CD4-positive, alpha-beta T cell treated with Interleukin-6 for 4 hours (primary cell): ENCODE results near the gene DAPK1.

Experiments
- DNase-seq: peaks from one replicate; pipeline ENCODE4 v3.0.0-alpha.2; 2020; ENCODE audit warnings: mixed read lengths

DAPK1 gene

DNA sequence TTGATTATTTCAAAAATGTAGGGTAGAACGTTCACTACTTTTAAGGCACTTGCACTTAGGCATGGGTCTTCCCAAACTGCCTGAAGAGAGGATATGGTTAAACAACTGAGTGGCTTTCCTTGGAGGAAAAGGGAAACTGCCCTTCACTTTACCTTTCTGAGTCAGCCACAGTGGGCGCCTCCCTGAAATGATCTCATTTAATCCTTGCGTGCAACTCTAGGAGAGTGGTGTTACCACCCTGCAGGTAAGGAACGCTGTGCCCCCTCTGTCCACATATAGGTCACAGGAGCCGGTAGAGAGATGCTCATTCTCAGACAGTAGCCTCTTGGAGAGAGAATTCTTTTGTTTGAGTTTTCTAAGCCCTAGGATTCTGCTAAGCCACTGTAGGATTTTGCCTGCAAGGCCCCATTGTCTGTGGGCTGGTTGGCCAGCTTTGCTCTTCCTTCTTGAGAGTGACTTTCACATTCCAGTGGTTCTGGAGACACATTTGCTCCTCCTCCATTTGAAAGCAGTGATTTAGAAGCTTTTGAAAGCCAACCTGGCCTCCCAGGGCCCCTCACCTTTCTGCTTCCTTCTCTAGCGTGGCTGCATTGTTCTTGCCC, 118.0 kb downstream of the DAPK1 start:
- DNase-seq, result no peak

DNA sequence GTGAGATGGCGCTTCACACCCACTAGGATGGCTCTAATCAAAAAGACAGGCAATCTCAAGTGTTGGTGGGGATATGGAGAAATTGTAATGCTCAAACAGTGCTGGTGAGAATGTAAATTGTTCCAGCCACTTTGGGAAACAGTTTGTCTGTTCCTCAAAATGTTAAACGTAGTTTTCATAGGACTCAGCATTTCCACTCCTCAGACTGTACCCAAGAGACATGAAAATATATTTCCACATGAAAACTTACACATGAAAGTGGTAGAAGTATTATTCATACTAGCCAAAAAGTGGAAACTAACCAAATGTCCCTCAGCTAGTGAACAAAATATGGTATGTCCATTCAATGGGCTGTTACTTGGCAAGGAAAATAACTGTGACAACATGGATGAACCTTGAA, 120.6 kb downstream of the DAPK1 start:
- no peak for DNase-seq

DNA sequence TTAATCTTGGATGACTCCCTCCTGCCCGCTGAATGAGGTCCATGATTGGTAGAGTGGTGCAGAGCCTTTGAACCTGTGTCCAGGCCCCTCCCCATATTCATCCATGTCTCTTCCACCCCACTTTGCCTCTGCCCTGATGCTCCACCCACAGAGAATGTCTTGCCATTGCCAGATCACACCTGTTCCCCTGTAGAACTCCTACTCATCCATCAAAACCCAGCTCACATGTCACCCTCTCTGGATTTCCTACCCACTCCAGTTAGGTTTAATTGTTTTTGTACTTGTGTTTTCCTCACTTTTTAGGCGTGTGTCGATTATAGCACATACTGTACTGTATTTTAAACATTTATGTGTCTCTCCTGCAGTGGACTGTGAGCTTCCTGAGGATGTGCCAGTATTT, 121.3 kb downstream of the DAPK1 start:
- no peak for DNase-seq

DNA sequence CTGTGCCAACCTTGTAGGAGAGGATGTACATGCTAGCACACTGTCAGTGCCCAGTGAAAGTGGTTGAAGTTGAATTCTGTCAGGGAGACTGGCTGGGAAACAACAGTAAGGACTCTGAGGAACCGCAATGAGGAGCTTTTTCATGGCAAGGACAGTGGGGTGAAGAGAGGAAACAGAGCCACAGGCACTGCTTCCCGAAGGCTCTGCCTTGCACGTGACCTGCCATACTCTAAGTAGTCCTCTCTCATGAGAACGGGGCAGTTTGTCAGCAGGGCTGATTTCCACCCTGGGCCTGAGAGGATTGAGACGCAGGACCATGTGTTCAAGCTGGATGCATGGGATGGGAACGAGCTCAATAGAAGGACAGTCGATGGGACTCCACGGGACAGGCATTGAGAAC, 121.7 kb downstream of the DAPK1 start:
- no peak for DNase-seq

DNA sequence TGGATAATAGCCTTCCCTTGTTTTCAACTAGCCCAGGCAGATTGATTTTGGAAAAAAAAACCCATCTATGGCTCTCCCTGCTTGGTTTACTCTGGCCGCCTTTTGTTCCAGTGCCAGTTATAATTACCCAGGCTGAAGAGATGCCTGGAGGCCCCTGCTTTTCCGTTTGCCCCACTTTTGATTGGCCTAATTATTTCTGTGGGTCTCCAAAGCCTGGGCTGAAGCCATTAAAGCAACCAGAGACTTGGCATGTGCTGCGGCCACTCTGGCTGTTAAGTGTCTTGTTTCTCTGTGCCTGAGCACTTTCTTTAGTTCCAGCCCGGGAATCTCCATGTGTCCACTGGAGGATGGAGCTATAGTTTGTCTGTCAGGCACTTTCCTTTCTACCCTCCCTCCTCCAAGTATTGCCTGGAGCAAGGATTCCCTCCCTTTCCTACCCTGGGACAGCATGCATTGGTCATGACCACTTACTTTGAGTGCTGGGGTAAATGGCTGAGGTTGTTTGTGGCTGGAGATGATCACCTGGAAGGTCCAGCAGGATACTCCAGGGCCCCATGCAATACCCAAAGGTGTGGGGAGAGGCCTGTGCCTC, 123.2 kb downstream of the DAPK1 start:
- DNase-seq, result no peak

DNA sequence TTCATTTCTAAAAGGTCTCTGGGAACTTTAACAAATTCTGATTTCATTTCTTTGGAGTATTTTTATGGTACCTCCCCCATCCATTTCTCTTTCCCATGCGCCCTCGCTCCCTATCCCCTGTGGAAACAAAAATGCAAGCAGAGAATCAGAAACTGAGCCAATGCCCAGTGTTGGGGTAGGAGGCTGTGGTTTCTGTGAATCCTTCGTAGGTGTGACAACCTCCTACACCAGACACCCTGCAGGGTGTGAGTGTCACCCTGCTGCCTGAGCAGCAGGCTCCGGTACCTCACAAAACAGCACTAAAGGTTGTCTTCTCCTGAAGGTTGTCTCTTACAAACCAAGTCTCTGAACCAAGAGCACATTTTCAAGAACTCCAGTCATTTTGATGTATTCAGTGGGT, 124.4 kb downstream of the DAPK1 start:
- no peak for DNase-seq

DNA sequence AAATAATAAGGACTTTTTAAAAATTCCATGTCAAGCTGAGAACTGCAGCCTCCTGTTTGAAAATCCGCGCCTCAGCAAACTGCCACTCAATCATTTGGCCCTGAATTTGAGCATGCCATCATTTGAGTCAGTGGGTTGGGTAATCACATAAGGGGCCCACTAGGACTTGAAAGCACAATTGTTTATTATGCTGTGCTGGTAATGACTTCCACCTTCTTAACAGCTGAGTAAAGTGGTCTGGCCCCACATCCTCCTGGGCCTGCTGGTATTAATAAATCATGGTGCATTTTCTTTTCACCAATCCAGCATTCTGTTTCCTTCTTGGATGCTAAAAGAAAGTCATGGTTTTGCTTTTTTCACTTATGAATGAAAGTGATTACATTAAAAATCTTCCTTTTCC, 125.3 kb downstream of the DAPK1 start:
- DNase-seq, result no peak

DNA sequence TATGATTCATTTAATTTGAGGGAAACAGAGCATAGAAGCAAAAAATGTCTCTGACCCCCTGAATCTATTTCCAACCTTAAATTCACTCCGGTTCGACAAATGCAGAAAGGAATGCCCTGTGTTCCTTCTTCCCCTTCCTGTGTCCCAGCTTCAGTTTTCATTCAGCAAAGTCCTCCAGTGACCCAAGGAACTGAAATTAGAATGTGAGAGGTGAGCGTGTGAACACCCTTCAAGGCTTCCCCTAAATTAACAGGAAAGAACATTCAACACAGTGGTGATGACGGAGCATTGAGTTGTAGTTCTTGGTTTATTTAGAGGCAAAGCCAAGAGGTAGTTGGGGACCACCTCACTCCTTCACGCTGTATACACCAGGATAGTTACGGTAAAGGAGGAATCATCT, 130.7 kb downstream of the DAPK1 start:
- DNase-seq, result no peak

DNA sequence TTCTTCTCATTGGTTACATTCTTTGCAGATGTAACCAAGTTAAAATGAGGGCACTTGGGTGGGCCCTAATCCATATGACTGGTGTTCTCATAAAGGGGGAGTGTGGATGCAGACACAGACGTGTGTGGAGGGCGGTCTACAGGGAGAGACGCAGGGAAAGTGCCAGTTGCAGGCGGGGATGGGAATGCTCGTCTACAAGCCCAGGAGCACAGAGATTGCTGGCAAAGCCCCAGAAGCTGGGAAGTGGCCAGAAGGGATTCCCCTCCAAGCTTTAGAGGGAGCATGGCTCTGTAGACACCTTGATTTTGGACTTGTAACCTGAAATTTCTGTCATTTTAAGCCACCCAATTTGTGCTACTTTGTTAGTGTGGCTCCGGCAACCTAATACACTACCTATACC, 131.4 kb downstream of the DAPK1 start:
- DNase-seq, result no peak

DNA sequence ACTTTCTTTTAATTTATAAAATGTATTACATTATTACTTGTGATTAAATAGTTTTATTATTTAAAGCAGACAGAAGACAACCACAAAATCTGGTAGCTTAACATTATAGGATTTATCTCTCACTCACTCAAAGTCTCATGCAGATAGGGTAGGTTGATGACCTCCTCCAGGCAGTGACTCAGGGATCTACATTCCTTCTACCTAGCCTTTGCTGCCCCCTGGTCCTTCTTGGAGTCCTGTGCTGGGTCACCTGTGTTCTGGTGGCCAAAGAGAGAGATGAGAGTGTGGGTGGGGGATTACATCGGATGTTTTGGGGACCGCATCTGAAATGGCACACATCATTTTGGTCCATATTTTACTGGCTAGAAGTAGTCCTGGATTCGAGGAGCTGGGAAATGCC, 132.6 kb downstream of the DAPK1 start:
- DNase-seq, result no peak

DNA sequence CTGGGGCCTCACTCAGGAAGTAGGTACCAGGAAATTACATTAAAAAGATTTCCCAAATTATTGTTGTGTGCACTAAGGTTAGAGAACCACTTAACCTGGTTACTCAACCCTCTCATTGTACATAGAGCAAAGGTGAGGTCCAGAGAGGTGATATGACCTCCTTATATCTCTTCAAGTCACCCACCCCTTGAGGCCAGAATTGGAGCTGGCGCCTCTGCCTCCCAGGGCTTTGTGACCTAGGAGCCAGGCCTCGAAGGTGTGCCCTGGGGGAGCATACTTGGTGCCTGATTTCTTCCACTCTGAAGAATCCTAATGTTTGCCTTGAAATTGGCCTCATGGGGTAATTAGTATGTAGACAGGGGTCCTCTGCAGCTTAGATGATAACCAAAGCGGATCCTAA, 133.2 kb downstream of the DAPK1 start:
- no peak for DNase-seq

DNA sequence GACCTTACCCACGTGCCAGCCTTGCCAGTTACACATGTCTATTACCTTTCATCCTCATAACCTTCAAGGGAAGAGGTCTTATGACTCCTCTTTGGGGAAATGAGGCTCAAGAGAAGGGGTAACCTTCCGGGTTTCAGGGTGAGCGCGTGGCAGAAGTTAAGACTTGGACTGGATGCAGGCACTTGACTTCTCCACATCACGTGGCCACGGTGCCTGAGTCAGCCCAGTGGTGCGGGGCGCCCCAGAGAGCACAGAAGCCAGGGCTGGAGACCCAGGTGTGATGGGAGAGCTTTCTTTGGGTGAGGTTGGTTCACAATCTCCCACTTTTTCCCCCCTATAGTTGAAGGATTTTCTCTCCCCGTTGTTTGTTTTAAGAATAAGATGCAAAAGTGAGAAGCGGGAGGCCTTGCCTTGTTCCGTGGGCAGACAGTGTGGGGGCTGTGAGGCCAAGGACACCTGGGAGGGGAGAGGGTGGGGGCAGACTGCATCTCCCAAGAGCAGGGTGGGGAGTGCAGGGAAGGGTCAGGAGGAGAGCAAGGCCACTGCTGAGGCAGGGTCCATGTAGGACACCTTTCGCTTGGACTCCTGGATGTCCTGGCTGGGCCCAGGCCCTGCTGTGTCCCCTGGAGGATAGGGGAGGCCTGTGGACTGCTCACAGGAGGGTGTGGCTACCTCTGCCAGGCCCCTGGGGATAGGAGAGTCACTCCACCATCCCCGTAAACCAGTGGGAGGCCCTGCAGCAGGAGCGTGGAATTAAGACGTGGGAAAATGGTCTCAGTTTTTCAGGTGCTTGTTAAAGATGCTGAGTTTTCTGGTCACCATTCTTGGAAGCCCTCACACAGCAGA, 138.2 kb downstream of the DAPK1 start:
- DNase-seq, result no peak

DNA sequence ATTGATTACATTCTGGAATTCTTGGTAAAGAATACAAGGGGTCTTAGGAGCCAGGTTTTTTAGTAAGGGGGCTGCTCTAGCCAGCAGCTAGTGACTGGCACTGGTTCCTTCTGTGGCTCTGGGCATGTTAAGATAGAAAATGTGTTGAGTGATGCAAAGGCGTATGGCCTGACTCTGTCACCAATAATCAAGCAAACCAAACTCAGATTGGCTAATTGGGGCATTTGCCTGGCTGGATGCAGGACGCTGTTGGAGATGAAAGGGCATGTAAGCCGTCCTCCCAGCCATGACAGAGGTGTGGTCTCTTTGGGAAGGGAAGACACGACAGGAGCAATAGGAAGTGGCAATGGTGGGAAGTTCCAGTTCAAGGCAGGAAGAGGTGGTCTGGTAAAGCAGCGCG, 140.6 kb downstream of the DAPK1 start:
- DNase-seq, result no peak

DNA sequence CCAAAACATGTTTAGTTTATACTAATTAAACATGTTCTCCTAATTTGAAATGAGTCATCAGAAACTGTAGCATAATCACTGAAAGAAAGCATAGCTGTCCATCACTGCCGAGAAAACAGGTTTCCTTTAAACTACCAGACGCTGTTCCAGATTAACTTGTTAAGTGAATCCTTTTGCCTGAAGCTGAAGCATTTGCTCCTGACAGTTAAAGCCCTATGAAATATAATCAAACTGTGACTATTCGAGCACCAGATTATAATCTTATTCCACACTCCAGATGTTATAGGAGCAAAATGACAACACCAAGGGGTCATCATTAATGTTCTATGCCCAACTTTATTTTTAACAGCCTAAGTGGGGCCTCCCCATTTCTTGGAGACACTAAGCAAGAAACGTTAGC, 142.3 kb downstream of the DAPK1 start:
- no peak for DNase-seq

DNA sequence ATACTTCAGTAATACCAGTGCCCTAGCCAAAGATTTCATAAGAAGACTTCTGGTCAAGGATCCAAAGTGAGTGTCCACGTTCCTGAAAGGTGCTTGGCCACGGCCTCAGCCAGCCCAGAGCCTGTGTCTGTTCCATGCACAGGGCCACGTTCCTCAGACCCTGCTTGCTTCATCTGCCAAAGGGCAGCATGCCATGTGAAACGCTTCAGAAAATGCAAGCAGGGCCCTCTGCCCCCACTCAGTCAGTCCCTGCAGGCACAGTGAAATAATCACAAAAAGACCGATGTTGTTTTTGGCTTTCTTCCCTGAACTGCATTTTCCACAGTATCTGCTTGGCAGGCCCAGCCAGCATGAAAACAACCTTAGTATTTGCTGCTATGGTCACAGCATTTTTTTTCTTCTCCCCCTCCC, 142.7 kb downstream of the DAPK1 start:
- no peak for DNase-seq

DNA sequence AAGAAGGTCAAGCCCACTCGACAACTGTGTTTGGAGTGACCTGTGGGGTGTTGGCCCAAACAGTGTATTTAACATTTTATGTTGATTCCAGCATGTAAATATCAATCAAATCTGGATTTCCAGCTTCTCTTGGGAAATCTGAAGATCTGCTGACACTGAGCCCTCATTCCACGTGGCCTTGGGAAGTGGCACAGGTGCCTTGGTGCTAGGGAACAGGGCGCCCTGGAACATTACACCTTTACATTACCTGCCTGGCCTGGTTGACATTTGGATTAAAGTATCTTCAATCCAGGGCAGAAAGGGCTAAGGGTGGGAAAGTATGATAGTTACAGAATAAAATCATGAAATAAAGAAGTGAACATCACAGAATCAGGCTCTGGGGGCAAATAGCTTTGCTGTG, 143.4 kb downstream of the DAPK1 start:
- DNase-seq, result no peak

DNA sequence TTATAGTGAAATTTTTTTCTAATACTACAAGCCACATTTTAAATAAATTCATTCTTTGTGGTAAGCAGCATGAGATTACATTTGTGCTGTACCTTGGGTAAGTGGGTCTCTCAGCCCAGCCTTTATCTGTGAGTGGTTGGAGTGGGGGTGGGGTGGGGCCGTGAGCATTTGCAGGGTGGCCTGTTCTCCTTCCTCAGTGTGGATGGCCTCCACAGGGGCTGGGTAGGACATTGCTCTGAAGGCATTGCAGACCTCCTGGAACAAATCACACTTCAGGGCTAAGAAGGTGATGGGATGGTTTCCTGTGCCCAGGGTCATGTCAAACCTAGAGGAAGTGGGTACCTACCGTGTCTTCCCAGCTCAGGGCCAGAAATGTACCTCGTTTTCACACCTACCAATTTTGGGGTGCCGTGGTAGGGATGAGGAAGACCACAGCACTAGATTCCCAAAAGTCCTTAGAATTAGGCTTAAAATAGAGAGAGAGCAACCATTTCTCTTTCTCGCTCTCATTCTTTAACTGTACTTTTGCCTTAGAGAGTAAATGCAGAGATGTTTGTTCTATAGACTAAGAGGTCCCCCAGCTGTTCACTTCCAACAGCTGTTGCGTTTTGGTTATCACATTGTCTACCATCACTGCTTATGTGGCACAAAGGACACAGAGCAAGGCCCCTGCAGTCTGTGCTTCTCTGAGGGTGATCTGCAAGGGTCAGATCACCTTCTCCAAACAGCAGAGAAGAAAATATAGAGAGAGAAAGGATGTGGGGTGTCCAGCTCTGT, 144.9 kb downstream of the DAPK1 start:
- no peak for DNase-seq

DNA sequence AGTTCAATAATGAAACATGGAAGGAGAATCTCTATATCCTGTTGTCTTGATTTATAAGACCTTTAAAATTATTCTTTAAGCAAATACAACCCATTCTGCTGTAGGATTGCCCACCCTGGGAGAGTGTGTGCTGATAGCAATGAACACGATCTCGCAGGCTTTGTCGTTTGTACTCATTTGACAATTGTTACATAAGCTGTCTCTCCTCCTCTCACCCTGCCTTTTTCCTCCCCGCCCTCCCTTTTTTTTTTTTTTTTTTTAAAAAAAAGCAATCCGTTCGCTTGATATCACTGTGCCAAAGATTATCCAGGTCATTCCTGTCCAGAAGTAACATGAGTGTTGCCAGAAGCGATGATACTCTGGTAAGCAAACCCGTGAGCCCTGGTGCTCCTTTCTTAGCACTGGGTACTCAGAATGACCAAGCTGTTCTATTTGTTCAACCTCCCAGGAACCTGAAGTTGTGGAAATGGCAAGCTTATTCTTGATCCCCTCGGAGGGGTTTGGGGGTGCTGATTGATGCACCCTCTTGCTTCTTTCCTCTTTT, 145.5 kb downstream of the DAPK1 start:
- no peak for DNase-seq

DNA sequence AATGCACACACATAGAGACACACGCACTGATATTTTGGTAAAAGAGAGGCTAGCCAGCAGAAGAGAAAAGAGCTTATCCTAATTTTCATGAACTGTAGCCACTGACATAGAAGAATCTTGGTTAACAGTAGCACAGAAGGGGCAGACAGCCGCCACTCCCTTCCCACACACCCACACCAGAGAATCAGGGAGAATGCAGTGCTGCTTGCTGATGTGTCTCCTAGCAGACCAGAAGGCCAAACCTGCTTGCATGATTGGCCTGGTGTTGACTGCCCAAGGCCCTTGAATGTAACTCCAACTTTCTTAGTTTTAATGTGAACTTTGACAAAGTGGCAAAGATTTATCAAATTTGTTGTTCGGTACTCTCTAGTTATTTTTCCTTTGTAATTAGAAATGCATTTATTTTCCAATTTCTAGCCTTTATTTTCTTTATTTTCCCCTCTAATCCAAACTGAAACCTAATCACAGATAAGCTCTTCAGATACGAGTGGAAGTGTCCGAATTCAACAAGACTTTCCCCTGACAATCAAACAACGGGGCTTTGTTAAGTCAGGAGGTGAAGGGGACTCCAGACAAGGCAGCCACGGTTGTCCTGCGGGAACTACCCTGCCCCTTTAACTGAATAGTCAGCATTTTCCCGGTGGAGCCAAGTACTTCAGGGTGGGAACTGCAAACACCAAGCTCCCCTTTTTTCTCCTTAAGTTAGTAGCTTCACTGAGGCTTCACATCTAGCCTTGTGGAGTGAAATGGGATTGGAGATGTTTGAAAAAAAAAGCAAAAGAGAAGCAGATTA, 146.3 kb downstream of the DAPK1 start:
- no peak for DNase-seq

DNA sequence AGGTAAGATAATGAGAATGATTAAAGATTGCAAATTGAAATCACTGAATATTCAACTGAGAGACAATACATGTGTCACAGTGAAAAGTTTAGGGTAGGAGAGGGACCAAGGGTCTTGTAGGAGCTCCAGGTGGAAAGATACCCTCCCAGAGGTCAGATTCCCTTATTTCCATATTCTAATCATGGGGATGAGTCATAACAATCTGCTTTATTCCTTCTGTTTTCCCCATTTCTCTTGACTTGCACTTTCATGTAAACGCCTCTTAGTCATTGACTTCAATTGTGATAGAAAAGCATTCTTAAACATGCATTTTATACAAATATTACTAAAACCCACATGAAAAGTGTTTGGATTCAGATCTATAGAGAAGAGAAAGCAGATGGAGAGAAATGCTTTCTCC, 147.0 kb downstream of the DAPK1 start:
- DNase-seq, result no peak

DNA sequence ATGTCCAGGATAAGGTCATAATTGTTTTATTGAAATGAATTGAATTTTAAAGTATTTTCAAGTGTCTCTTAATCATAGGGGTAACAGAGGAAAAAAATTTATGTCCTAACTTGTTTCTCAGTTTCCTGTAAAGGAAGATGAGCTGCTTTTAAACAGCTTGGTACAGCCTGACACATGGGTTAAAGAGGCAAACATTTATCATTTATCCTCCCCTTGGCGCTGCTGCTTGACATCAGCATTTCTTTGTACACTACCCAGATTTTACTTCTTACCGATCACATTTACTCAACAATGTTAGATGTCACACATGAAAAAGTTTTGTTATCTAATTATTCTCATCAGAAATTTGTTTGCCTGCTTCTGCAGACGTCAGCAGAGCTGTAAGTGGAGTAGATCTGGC, 148.9 kb downstream of the DAPK1 start:
- no peak for DNase-seq

DNA sequence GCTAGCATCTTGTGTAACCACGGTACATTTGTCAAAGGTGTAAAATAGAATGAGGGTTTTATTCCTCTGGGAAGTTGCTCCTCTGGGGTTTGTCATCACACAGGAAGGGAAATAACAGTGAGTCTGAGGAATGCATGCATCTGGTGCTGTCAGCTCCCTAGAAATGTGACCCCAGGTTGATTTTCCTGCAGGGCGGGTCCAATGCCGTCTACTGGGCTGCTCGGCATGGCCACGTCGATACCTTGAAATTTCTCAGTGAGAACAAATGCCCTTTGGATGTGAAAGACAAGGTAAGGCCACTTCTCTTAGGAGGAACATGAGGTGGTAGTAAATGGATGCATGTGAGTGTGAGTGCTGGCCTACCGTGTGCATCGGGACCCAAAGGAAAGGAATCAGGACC, 149.4 kb downstream of the DAPK1 start:
- no peak for DNase-seq

DNA sequence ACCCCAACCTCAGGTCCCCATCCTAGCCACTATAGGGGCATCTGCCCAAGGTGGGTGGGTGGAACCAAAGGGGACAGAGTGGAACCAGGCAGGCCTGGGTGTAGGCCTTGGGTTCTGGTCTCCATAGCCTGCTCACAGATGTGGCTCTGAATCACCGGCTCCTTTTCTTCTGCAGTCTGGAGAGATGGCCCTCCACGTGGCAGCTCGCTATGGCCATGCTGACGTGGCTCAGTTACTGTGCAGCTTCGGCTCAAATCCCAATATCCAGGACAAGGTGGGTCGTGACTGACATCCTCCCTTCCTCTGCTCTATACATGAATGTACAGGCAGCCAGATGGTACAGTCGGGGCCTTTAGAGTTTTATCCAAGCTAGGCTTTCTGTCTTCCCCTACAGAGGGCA, 150.9 kb downstream of the DAPK1 start:
- DNase-seq, result no peak
